Measurements from ENCODE around the gene SLC30A9.

SLC30A9 gene

GRCh38 chr4:41982716-41983115, 7.6 kb upstream of the SLC30A9 start:
- no peak for DNase-seq (ENCODE audit: low read depth)
- H3K4me3 ChIP-seq (ENCODE audit: low read depth, low read length): no peak overlapping the region
- TF ChIP-seq CTCF (IDR thresholded peaks at IDR 0.05; ENCODE audit: control insufficient read depth, extremely low read depth, insufficient read depth): no peak

GRCh38 chr4:41985151-41985550, 5.2 kb upstream of the SLC30A9 start:
- H3K4me3 ChIP-seq (ENCODE audit: low read depth, low read length): no peak overlapping the region
- no peak for TF ChIP-seq CTCF (IDR thresholded peaks at IDR 0.05; ENCODE audit: control insufficient read depth, extremely low read depth, insufficient read depth)
- DNase-seq (ENCODE audit: low read depth): no peak

GRCh38 chr4:41989994-41990364, 351 bp upstream of the SLC30A9 start:
- H3K4me3 ChIP-seq (ENCODE audit: low read depth, low read length): peak overlapping the region; percentile 78
- TF ChIP-seq CTCF (IDR thresholded peaks at IDR 0.05; ENCODE audit: control insufficient read depth, extremely low read depth, insufficient read depth): no peak
- peak; percentile 7 for DNase-seq (ENCODE audit: low read depth)

- no peak for TF ChIP-seq CTCF (IDR thresholded peaks at IDR 0.05; ENCODE audit: control insufficient read depth, extremely low read depth, insufficient read depth)
- DNase-seq (ENCODE audit: low read depth): no peak
- H3K4me3 ChIP-seq (ENCODE audit: low read depth, low read length): peak overlapping the region; percentile 78
These were observed 1.8 kb downstream of the SLC30A9 start for GRCh38 chr4:41991916-41992767.

GRCh38 chr4:41992967-41993857, 2.9 kb downstream of the SLC30A9 start:
- H3K4me3 ChIP-seq (ENCODE audit: low read depth, low read length): no peak overlapping the region
- no peak for TF ChIP-seq CTCF (IDR thresholded peaks at IDR 0.05; ENCODE audit: control insufficient read depth, extremely low read depth, insufficient read depth)
- DNase-seq (ENCODE audit: low read depth): no peak

- no peak for DNase-seq (ENCODE audit: low read depth)
- TF ChIP-seq CTCF (IDR thresholded peaks at IDR 0.05; ENCODE audit: control insufficient read depth, extremely low read depth, insufficient read depth): 0 out of 2 replicates have a peak, but pooled peaks have one; percentile 1
- H3K4me3 ChIP-seq (ENCODE audit: low read depth, low read length): no peak overlapping the region
These were observed 4.2 kb downstream of the SLC30A9 start for GRCh38 chr4:41994461-41994985.
